NCI-H526 treated with DMSO at 0.1 percent for 48 hours (cell line): ENCODE results near the gene PLCH2.

ENCODE experiments used
- DNase-seq: peaks from one replicate; lab custom pipeline; 2025; lab: John Stamatoyannopoulos, UW

Gene PLCH2

DNA sequence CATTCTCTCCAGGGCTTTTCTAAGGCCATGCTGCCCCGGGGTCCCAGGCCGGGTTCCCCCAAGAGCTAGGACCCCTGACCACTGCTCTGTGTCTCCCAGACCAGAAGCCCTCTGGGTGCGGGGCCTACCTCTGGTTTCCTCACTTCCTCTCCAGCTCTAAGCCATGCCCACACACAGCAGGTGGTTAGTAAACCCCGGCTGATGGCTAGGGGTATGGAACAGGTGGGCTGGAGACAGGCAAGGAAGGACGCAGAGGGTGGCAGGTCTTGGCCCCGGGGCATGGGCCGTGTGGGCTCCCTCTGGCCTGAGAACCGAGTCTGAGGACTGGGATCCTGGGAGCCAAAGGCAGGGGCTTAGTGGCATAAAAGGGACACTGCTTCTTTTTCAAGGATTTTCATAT is 15.9 kb upstream of the PLCH2 start:
- no peak for DNase-seq

GRCh38 chr1:2460996-2461751 is 14.9 kb upstream of the PLCH2 start:
- no peak for DNase-seq

DNA sequence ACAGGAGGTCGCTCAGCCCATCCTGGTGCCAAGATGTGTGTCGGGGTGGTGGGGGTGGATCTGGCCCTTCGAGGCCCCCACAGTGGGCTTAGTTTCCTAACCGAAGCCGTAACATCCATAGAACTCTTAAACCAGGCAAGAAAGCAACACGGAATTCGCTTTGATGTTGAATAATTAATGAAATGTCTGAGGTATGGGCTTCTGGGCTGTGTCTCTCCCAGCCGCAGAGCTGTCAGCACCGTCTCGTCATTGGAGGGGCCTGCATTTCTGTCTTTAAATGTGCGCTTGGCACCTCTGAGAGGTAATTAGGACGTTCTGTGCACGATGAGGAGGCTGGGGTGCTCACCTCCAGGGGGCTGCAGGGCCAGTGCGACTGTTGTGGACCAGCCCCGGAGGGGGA is 13.3 kb upstream of the PLCH2 start:
- DNase-seq: no peak

DNA sequence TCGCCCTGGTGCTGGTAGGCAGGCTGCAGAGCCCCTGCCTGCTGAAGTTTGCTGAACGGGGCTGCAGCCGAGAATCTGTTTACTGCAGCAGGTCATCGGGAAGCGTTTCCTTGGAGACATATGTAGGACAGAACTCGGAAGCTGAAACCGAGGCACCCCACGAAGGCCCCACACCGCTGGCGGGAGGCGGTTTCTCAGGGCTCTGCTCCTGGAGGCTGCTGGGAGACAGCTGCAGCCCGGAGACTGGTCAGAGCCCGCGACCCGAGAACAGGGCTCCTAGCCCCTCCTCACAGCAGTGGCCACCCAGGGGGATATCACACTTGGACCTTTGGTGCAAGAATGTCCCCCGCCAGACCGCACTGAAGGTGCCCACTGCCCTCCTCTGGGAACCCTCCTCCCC is 12.7 kb upstream of the PLCH2 start:
- DNase-seq: no peak

GRCh38 chr1:2465371-2466269 is 10.5 kb upstream of the PLCH2 start:
- DNase-seq: no peak

- no peak for DNase-seq
Measured at GRCh38 chr1:2466270-2466665, 9.8 kb upstream of the PLCH2 start.

- DNase-seq: no peak
Measured at GRCh38 chr1:2466958-2467554, 9.0 kb upstream of the PLCH2 start.

- DNase-seq: no peak
Measured at GRCh38 chr1:2468041-2468472, 8.0 kb upstream of the PLCH2 start.

DNA sequence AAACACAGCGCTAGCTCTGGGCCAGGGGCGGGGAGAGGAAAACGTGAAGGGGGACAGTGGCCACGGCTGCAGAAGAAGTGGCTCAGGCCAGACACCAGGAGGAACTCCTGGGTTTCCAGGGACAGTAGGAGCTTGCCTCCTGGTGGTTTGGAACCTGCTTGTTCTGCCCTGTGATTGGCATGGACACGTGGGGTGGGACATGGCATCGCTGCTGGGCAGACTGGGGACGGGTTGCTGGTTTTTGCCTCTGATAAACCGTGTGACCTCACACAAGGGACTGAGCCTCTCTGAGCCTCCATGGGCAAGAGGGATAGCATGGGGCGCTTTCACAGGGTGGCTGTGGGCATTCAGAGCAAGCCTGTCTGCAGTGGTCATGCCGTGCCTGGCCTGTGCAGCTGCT is 7.5 kb upstream of the PLCH2 start:
- no peak for DNase-seq

- DNase-seq: no peak
Measured at GRCh38 chr1:2469103-2469940, 6.8 kb upstream of the PLCH2 start.

DNA sequence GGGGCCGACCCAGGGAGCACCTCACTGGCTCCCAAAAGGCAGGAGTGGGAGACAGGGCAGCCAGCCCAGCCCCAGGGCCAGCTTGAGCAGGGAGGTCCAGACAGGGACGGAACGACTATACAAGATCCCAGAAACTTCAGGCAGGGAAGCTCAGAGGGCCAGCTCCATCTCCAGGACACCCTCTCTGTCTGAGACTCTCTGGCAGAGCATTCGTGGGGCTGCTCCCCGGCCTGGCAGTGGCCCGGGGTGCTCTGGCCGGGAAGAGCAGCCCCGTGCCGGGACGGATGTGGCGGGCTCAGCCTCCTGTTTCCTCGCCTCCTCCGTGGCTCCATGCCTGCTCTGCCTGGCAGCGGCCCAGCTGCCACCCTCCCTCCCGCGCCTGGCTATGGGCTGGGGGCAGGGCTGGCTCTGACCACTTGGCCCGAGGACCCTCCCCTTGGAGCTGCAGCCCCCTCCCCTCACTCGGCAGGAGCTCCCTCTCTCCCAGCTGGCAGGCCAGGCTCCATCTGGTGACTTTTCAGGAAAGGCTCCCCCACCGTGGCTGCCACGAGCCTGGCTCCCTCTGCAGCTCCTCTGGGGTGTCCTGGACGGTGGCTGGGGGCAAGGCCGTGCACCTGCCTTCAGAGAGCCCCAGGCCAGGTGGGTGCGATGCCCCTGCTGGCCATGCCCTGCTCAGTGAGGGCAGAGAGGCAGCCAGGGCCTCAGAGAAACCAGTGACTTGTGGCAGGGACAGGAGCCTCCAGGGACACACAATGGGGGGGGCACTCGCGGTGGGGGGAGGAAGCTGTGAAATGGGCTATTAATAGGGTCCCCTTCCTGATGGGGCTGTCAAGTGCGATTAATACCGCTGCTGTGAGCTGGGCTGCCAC is 5.6 kb upstream of the PLCH2 start:
- DNase-seq: no peak

DNA sequence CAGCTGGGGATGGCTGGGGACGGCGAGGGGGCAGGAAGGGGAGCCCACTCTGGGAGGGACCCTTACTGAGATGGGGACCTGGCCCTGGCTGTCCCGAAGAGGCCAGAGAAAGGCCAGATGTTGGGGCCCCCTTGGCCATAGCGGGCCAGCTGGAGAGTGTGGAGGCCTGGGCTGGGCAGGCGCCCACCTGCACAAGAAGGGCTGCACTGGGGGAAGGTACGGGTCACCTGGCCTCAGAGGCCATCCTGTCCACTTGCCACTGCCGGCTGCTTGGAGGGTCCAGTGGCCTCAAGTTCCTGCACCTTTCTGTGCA is 5.0 kb upstream of the PLCH2 start:
- DNase-seq: no peak

GRCh38 chr1:2471587-2472001 is 4.5 kb upstream of the PLCH2 start:
- DNase-seq: no peak

GRCh38 chr1:2472109-2472508 is 4.0 kb upstream of the PLCH2 start:
- DNase-seq: no peak

- no peak for DNase-seq
Measured at GRCh38 chr1:2472561-2473177, 3.4 kb upstream of the PLCH2 start.

DNA sequence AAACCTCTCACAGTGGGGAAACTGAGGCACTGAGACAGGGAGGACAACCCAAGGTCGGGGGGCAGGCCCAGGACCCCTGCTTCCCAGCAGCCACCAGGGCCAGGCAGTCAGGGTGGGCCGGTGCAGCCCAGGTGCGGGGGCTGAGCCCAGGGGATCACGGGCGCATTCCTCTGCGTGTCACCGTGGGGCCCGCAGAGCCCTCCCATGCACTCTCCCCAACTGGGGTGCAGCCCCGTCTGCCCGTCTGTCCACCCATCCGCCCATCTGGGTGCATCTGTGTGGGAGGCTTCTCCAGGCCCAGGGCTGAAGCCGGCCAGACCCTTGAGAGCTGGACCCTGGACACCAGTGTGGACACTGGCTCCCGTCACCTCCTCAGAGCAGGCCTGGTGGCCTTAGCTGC is 2.9 kb upstream of the PLCH2 start:
- no peak for DNase-seq

DNA sequence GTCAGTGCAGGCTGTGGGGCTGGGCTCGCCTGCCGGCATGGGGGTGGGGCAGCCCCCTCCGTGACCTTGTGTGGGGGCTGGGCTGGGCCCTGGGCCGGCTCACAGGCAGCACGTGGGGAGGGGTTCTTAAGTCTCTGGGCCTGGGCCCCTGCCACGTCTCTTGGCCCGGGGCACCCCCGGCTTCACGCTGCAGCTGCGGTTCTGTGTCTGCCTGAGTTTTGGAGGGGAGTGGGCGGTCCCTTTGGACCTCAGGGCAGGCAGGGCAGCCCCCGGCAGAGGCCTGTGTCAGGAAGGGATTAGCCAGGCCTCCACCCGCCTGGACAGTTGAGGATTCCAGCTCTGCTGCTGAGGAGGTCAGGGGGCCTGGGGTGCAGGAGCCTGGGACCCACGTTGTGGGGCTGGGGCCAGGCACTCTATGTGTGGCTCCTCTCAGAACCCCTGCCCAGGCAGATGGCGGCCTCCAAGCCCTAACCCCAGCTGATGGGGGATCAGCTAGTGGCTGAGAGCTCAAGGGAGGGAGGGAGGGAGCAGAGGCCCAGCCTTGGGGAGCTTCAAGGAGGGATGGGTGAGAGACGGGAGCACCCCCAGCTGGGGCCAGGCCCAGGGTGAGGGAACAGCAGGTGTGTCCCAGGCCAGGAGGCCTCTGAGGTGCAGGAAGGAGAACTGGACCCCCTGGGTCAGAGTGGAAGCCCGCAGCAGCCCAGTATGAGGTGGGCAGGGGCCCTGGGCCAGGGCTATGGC is 1.8 kb upstream of the PLCH2 start:
- no peak for DNase-seq

DNA sequence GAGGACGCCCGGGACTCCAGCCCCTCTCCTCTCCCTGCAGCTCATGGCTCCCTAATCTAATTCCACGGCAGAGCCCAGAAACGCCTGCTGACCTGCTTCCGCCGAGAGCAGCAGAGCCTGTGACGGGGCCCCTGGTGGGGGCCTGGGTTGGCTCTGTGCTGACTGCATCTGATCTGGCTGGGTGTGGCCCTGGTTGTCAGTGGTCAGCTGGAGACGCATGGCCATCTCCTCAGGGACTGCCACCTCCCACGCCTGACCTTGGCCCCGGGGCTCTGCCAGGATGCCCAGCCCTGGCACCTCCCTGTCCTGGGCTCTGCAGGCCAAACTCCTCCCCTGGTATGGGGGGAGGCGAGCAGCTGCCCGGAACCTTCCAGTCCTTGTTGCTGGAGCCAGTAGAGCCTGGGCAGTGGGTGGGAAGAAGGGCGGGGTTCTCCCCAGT is 1.1 kb upstream of the PLCH2 start:
- no peak for DNase-seq

DNA sequence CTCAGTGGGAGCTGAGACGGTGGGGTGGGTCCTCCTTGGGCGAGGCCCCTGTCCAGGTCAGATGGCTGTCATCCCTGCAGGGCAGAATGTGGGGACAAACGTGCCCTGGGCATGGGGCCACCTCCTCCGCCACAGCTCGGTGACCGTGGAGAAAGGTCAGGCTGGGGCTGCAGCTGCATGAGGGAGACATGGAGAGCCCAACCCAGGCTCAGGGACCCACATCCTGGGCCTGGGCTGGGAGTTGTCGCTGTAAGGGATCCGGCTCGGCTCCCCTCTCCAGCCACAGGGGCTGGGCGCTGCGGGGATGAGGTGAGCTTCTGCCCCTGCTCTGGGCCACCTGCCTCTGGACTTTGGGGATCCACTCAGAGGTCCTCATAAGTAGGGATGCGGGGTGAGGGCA is 518 bp upstream of the PLCH2 start:
- no peak for DNase-seq

DNA sequence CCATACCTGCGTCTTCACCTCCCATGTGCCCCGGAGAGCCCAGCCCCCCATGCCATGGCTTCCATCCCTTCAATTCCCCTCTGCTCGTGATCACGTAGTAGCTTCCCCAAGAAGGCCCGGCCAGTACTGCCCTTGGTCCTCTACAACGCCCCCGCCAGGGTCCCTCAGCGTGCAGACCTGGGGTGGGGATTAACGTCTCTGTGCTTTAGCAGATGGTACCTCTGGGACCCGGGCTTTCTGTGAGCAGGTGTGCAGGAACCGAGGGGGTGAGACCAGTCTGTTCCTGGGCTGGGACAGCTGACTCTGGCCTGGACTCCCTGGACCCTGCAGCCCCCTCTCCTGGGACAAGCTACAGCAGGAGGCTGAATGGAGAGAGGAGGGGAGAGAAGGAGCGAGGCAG is 1.2 kb downstream of the PLCH2 start:
- no peak for DNase-seq
